T-helper 9 cell (primary cell): Measurements from ENCODE around the gene FBXO11.
"Not testable (repeated sequence)": the region's sequence is repeated elsewhere in the genome, so short reads cannot be mapped to it uniquely, and the experiment has no call there.

ENCODE experiments used
- DNase-seq: peaks from one replicate; pipeline ENCODE4 v3.0.0-alpha.2; 2020

Gene FBXO11

DNA sequence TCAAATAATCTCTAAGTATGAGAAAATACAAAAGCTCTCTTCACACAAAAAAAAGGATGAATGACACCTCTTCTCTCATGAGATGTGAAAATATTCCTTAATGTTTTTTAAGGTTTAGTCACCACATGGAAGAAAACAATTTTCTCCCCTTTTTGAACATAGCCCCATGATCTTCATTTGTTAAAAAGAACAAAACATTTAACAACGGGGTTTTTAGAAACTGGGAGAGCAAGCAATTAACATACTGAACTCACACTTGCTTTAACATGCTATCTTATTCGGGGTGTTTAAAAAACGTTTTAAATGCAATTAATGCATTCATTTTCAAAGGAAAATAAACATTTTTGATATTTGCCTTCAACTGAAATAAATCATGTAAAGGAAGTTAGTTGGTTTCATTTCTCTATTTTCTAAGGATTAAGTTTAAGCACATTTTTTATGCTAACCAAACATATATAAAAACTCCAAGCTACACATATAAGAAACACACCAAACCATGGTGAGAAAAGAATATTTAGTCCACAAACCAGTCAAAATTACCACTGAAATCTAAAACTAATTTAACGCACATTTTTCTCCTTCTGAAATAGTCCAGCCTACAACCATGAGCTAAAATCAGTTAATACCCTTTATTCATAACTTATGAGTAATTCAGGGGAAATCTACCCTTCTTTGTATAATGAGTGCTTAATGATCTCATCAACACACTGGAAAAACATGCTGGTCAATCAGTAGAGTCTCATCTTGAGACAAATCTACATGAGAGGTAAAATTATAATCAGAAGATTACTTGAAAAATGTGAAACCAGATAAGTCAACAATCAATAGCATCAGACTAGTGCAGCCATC, 8.2 kb downstream of the FBXO11 start:
- no peak for DNase-seq

DNA sequence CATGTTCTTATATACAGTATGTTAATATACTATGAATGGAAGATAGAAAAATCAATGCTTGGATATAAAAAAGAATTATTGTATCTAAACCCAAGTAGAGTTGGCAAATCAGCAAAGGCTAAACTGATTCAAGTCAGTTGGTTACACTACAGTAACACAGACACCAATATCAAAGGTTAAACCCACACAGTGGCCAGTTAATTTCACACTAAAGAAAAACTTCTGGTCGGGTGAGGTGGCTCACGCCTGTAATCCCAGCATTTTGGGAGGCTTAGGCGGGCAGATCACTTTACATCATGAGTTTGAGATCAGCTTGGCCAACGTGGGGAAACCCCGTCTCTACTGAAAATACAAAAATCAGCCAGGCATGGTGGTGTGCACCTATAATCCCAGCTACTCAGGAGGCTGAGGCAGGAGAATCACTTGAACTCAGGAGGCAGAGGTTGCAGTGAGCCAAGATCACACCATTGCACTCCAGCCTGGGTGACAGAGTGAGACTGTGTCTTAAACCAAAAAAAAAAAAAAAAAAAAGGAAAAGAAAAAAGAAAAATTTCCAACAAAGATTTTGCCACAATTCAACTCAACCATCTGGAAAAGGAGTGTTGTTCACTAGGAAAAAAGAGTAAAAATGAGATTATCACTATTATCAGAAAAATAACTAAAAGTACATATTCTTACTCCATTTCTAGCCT, 9.0 kb downstream of the FBXO11 start:
- DNase-seq: not testable (repeated sequence)

DNA sequence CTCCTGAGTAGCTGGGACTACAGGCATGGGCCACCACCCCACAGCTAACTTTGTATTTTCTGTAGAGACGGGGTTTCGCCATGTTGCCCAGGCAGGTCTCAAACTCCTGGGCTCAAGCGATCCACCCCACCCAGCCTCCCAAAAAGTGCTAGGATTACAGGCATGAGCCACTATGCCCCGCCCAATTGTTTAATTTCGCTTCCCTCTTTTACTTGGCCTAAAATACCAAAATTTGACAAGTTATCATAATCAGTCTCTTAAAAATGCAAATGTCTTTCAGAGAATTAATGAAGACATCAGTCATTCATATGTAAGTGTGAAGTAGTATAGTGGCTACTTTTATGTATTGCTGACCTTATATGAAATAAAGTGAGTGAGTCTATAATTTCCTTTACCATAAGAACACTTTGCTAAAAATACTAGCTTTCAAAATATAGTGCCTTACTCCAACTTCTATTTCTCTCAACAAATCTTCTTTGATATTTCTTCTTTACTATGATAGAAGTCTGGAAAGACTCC, 9.8 kb downstream of the FBXO11 start:
- no peak for DNase-seq

DNA sequence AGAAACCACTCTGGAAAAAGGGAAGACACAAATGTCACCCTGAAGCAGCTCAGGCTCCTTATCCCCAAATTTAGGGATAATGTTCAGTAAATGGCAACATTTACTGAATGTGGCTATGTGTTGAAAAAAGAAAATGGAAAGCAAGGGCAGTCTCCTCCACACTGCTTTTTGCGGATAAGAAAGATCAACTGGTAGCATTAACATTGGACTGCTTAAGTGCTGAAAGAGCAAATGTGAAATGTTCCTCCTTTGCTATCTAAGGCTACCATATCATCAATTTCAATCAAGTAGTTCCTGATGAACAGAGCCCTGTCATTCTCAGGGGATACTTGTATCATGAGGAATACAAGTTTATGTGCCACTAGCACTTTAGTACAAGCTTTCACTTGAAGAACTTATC, 12.5 kb downstream of the FBXO11 start:
- no peak for DNase-seq

DNA sequence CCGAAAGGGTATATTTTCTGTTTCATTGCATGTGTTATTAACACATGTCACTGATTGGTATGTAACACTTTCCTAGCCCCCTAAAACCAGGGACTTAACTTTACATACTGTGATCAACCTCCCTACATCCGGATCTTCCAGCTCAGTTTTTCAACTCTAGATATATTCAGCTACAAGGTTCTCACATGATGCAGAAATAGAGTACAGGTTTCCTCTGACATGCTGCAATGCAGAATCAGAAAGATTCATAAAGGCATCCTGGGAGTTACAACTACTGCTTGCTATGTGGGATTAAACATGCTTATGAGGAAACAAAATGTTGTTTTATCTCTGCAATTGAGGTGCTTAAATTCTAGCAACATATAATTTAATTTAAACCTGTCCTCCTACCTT, 14.0 kb downstream of the FBXO11 start:
- no peak for DNase-seq

DNA sequence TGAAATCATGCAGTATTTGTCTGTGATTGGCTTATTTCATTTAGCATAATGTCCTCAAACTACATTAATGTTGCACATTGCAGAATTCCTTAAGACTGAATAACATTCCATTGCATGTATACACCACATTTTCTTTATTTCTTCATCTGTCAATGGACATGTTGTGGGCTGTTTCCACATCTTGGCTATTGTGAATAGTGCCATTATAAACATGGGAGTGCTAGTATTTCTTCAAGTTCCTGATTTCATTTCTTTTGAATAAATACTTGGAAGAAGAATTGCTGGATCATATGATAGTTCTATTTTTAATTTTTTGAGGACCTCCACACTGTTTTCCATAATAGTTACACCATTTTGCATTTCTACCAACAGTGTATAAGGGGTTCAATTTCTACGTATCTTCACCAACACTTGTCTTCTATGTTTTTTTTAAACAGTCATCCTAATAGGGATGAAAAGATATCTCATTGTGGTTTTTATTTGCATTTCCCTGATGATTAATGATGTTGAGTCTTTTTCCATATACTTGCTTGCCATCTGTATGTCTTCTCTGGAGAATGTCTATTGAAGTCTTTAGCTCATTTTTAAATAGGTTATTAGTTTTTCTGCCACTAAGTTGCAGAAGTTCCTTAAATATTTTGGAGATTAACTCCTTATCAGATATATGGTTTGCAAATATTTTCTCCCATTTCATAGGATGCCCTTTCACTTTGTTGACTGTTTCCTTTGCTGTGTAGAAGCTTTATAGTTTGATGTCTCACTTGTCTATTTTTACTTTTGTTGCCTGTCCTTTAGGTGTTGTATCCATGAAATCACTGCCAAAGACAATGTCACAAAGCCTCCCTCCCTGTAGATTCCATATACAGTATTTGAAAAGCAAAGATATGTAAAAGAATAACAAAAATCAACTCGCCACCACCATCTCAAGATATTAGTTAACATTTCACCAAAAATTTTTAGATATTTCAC, 14.6 kb downstream of the FBXO11 start:
- no peak for DNase-seq

DNA sequence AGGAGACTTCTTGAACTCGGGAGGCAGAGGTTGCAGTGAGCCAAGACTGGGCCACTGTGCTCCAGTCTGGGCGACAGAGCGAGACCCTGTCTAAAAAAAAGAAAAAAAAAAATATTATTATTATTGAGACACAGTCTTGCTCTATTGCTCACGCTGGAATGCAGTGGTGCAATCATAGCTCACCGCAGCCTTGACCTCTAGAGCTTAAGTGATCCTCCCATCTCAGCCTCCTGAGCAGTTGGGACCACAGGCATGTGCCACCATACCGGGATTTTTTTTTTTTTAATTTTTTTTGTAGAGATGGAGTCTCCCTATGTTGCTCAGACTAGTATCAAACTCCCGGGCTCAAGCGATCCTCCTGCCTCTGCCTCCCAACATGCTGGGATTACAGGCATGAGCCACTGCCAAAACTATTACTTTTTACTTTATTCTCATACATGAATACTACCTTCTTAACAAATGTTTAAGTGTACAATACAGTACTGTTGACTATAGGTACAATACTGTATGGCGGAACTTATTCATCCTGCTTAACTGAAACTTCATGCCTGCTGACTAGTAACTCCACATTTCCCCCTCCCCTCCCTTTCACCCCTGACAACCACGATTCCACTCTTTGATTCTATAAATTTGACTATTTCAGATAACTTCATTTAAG, 15.5 kb downstream of the FBXO11 start:
- DNase-seq: no peak

DNA sequence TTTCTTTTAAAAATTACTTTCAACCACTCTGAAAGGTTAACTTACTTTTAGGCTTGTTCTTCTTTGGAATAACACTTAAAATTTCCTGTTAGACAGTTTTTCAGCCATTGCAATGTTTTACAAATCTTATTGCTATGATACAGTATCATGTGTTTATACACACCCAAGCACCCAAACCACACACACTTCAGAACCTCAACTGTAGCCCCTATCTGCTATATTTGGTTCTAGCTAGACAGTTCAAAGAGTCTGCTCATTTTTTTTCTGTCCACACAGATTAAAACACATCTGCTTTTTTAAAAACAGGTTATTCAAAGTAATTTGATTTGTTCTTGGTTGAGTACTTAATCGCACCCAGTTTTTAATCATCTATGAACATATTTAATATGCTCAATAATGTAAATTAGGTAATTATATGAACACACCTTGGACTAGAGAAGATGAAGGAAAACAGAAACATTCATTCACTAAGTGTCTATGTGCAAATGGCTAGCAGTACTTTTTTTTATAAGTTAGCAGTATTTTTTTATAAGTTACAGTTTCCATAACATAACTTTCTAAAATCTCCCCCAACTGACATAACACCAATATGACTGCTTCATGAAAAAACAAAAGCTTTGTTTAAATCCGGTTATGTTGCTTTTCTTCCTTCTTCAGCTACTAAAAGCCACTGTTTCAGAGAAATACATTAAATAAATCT, 17.6 kb downstream of the FBXO11 start:
- no peak for DNase-seq

DNA sequence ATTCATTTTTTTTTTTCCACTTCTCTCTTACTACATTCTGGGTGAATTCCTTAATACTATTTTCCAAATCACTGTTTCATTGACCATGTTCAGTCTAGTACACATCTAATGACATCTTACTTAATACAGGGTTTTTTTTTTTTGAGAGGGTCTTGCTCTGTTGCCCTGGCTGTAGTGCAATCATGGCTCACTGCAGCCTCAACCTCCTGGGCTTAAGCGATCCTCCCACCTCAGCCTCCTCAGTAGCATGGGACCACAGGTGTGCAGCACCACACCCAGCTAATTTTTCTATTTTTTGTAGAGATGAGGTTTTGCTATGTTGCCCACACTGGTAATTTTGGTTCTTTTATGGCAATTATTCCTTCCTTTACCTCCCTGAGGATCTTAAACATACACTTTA, 29.4 kb downstream of the FBXO11 start:
- no peak for DNase-seq

DNA sequence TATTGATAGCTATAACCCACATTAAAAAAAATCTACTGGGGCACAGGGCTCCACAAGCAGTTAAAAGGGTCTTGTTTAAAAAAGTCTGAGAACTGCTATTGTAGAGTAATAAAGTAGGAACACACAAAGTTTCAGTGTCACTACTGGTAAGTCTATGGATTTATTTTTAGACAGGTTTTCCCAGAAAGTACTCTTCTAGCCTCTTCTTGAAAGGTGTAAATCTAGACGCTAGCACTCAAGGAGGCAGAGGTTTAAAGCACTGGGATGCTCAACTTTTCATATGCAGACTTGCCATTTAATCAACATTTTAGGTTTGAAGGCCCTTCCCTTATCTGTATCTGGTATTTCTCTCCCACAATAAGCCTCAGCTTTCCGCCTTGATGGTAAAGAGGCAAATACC, 33.4 kb downstream of the FBXO11 start:
- DNase-seq: no peak

DNA sequence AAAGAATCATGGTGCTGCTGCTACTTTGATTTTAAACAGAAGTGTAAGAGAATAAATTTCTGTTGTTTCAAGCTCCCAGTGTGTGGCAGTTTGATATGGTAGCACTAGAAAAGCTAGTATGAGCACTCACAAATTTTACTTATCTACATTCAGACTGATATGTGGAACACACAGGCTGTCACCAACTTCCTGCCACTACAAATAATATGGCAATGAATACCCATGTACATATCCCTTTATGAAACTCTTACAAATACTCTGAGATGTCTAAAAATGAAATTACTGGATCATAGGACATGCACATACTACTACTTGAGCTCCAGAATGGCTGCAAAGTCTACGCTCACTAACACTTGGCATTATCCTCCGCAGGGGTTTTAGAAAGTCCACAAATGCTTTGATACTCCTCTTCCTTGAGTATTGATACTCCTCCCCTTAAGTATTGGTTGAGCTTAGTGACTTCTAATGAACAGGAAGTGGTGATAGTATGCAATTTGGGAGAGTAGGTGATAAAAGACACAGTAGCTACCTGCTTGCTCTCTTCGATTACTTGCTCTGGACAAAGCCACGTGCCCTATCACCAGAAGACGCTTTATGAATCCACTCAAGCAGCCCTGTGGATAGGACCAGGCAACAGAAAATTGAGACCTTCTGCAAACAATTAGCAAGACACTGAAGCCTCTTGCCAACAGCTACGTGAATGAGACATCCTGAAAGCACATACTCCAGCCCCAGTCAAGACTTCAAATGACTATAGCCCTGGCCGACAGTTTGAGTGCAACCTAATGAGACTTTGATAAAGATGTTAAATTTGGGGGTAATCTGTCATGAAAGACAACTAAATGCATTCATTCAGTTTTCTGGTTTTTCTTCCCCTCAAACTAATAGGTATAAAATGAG, 35.4 kb downstream of the FBXO11 start:
- no peak for DNase-seq

DNA sequence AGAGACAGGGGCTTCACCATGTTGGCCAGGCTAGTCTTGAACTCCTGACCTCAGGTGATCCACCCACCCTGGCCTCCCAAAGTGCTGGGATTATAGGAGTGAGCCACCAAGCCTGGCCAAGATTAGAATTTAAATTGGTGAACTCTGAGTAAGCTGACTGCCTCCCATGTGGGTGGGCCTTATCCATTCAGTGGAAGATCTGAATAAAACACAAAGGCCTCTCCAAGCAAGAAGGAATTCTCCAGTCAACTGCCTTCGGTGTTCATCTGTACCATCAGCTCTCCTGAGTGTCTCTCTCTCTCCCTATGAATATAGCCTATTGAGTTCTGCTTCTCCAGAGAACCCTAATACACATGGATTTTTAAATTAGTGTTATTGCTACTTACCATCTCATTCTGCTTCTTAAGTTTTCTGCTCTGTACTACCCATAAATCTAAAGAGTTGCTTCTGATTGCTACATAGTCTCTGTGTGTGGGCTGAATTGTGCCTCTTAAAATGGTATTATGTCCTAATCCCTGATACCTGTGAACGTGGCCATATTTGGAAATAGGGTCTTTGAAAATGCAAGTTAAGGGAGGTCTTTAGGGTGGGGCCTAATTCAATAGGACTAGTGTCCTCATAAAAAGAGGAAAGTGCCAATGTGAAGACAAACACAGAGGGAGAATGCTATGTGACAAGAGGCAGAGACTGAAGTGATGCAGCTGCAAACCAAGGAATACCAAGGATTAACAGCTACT, 36.3 kb downstream of the FBXO11 start:
- no peak for DNase-seq

DNA sequence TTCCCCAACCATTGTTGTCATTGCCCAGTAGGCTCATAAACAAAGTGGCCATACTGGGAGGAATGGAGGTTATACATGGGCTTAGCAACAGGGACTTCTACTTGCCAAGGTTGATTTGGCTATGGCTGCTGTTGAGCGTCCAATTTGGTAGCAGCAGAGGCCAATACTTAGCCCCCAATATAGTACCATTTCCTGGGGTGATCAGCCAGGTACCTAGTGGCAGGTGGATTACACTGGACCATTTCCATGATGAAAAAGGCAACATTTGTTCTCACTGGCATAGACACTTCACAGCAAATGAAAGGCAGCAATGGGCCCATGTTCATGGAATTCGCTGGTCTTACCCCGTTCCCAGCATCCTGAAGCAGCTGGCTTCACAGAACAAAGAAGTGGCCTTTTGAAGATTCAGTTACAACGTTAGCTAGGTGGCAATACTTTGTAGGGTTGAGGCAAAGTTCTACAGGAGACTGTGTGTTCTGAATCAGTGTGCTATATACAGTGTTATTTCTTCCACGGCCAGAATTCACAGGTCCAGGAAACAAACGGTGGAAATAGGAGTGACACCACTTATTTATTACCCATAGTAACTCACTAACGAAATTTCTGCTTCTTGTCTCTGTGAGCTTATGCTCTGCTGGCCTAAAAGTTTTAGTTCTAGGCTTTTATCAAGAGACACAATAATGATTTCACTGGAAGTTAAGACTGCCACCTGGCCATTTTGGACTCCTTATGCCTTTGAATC, 37.5 kb downstream of the FBXO11 start:
- no peak for DNase-seq

DNA sequence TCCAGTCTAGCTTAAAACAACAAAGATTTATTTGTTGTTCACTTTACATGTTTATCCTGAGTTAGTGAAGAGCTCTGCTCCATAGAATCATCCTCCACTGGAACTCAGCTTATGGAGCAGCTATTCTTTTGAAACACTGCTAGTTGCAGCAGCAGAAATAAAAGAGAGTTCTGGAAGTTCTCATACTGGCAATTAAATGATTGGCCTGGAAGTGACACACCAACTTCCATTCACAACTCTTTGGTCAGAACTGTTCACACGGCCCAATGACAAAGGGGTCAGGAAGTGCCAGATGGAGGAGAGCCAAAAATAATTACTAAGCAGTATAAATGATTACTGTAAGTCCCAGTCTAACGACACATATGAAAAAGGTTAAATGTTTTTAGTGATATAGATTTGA, 39.1 kb downstream of the FBXO11 start:
- no peak for DNase-seq

DNA sequence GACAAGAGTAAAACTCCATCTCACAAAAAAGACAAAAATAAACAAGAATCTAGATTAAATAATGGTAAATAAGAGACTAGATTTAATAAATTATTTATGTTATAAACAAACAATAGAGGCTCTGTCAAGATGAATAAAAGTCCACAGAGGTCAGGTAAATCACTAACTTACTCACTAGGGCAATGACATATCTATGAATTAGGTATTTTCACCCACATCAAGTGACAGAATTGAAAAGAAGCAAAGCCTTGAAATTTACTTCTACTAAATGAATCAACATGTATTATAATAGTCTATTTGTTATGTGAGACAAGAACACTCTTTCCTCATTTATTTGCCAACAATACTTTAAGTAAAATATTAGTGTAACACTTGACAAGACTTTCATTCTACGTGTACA, 41.7 kb downstream of the FBXO11 start:
- DNase-seq: no peak

DNA sequence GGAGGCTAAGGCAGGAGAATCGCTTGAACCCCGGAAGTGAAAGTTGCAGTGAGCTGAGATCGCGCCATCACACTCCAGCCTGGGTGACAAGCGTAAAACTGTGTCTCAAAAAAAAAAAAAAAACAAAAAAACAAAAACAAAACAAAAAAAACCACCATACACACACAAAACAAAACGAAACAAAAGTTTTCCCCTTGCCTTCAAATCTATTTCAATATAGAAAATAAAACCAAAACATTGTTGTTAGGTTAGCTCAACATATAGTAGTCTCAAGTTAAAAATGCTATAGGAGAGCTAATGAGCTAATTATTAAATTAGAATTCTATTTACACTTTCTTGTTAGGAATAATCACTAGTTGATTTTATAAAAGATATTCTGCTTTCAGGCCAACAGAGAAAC, 43.3 kb downstream of the FBXO11 start:
- no peak for DNase-seq

DNA sequence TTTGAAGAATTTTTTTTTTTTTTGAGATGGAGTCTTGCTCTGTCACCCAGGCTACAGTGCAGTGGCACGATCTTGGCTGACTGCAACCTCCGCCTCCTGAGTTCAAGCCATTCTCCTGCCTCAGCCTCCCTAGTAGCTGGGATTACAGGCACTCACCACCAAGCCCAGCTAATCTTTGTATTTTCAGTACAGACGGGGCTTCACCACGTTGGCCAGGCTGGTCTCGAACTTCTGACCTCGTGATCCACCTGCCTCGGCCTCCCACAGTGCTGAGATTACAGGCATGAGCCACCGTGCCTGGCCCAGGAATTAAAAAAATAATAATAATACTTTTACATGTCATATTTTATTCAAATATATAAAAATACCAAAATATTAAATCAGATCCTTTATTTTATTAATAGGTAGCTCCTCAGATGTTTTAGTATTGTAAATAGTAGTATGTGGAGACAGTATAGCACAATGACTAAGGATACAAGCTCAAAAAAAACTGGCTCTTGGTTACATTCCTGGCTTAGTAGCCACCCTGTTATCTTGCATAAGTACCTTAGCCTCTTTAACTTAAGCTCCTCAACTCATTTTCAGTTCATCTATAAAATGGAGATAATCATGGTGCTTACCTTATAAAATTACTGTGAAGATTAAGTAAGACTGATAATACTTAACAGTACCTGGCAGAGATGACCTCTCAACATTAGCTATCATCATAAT, 53.1 kb downstream of the FBXO11 start:
- not testable (repeated sequence) for DNase-seq

DNA sequence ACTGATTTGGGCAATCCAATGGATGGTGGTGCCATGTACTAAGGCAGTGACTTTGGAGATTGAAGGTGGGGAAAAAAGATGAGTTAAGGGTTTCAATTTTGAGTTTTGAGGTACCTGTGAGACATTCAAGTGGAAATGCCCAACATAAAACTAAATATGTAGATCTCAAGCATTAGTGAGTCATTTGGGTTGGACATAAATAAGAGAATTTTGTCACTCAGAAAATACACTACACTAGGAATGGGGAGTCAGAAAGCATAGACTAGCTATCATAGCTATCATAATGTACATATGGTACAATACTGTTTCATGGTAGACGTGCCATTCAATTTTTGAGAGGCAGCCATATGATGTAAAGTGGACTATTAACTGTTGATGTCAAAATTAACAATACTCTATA, 56.1 kb downstream of the FBXO11 start:
- DNase-seq: no peak

DNA sequence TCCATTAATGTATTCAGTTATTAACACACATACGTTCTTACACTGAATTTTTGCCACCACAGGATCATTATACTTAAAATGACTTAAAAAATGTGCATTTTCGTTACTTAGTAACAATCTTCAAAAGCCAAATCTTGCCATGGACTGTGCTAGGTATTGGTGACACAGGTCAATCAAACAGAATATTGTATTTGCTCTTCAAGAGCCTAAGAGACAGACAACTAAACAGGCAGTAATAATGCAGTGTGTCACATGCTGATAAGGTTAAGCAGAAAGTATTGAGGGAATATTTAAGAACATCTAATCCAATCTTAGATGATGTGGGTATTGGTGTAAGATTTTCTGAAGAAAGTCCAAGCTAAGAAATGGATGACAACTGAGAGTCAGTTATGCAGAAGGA, 56.9 kb downstream of the FBXO11 start:
- no peak for DNase-seq
